Type B pancreatic cell (in vitro differentiated cells): ENCODE results near the gene CBX1. TPM values are rescaled to one million over a fixed set of nuclear protein-coding genes. Genes with fewer than 3 reads are reported as not detected.
"Not testable (repeated sequence)": the region's sequence is repeated elsewhere in the genome, so short reads cannot be mapped to it uniquely, and the experiment has no call there.

ENCODE experiments used
- DNase-seq: peaks from one replicate; pipeline ENCODE4 v3.0.0; 2021; ENCODE audit warnings: mixed read lengths; ENCODE audit not compliant: unreplicated experiment; ENCODE audit errors: extremely low spot score
- H3K27ac Mint-ChIP-seq: 2 replicates; pipeline ENCODE4 v1.8.0; 2021; ENCODE audit warnings: mild to moderate bottlenecking, mixed read lengths
- H3K27me3 Mint-ChIP-seq: 2 replicates; pipeline ENCODE4 v1.8.0; 2021; ENCODE audit warnings: mixed read lengths
- H3K36me3 Mint-ChIP-seq: 2 replicates; pipeline ENCODE4 v1.8.0; 2021; ENCODE audit warnings: mixed read lengths
- H3K4me1 Mint-ChIP-seq: one replicate; pipeline ENCODE4 v1.8.0; 2021; ENCODE audit warnings: mixed read lengths; ENCODE audit not compliant: unreplicated experiment
- H3K4me3 Mint-ChIP-seq: 2 replicates; pipeline ENCODE4 v1.8.0; 2021; ENCODE audit warnings: mild to moderate bottlenecking, mixed read lengths
- H3K9me3 Mint-ChIP-seq: 2 replicates; pipeline ENCODE4 v1.8.0; 2021; ENCODE audit warnings: mixed read lengths
- CTCF ChIP-seq: fragments of 200-600 bp; sonication (generic); conservative IDR thresholded peaks from 2 replicates; pipeline ENCODE4 v1.5.0; 2021; ENCODE audit warnings: antibody characterized with exemption, mild to moderate bottlenecking
- total RNA-seq: library from RNA; stranded (reverse); gene quantifications from 2 replicates; pipeline ENCODE4 v1.2.1, GENCODE V29; 2021; ENCODE audit warnings: low replicate concordance

Gene CBX1
- total RNA-seq, 1 donor from 2014 or later, result 154 TPM

DNA sequence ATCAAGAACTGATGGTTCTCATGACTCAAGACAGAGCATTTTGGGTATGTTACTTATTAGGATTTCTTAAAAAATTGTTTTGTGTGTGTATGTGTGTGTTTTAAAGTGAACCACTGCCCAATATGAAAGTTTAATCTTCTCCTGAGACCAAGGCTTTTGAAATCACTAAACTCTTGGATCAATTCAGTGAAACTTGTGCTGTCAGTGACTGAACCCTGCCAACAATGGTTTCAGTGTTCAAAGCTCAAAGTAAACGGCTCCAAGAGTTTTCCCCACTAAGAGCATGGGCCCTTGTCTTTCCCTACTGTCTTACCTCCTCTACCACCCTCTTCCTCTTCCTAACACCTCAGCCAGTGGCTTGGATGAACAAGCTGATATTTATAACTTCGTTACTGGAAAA lies 31.1 kb downstream of the CBX1 start:
- DNase-seq, result no peak
- no peak overlapping the region for H3K27ac Mint-ChIP-seq
- no peak overlapping the region for H3K4me3 Mint-ChIP-seq
- H3K27me3 Mint-ChIP-seq, result no peaks in the 10 kb centered on the region
- no peaks in the 10 kb centered on the region for H3K9me3 Mint-ChIP-seq
- TF ChIP-seq CTCF, result no peak
- peaks cover 3% of the 10 kb centered on the region for H3K4me1 Mint-ChIP-seq
- peaks cover 27% of the 10 kb centered on the region for H3K36me3 Mint-ChIP-seq

DNA sequence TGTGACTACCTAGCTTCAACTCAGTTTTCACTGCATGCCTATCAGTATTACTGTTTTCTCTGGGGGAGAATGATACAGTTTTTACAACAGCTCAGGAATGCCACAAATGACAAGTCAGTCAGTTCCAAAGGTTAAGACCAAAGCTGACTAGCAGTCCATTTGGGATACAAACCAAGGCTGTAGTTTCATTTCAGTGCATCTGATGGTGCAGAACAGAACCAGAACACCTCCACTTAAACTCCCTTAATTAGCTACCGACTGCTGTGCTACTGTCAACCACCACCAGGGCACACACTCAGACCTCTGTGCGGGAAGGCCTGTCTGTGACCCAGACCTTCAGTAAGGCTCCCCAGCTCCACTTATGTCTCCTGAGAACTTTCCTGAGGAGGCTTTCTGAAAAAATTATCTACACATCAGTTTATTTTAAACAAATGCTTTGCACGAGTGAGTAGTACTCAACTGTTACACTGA lies 32.8 kb downstream of the CBX1 start:
- Mint-ChIP-seq H3K36me3 (peaks cover 25% of the 10 kb centered on the region), H3K27me3 (no peaks in the 10 kb centered on the region), H3K9me3 (no peaks in the 10 kb centered on the region), H3K4me3 (no peak overlapping the region), H3K27ac (peak overlapping the region; percentile 61), H3K4me1 (no peaks in the 10 kb centered on the region)
- TF ChIP-seq CTCF, result peak; percentile 69
- DNase-seq, result no peak

DNA sequence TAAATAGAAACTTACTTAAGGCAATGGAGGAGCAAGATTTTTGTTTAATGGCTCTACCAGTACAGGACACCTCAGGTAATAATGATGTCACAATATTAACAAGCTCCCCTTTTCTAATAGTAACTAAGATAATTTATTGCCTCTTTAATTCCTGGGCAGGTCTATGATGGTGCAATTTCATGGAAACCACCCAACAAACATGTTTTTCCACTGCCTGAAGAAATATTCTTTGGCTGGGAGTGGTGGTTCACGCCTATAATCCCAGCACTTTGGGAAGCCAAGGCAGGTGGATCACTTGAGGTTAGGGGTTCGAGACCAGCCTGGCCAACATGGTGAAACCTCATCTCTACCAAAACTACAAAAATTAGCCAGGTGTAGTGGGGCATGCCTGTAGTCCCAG lies 33.5 kb downstream of the CBX1 start:
- H3K4me3 Mint-ChIP-seq, H3K9me3 Mint-ChIP-seq, H3K4me1 Mint-ChIP-seq, DNase-seq, H3K27me3 Mint-ChIP-seq, H3K27ac Mint-ChIP-seq: not testable (repeated sequence)
- H3K36me3 Mint-ChIP-seq, result peaks cover 25% of the 10 kb centered on the region

- Mint-ChIP-seq H3K27me3 (no peaks in the 10 kb centered on the region), H3K27ac (no peak overlapping the region), H3K36me3 (peaks cover 29% of the 10 kb centered on the region), H3K4me1 (no peaks in the 10 kb centered on the region), H3K9me3 (no peaks in the 10 kb centered on the region), H3K4me3 (no peak overlapping the region)
- DNase-seq, result no peak
- TF ChIP-seq CTCF, result no peak
Observed at GRCh38 chr17:48067245-48067644, 34.0 kb downstream of the CBX1 start.

- no peaks in the 10 kb centered on the region for H3K9me3 Mint-ChIP-seq
Observed at GRCh38 chr17:48066656-48067055, 34.6 kb downstream of the CBX1 start.

GRCh38 chr17:48066192-48066591 lies 35.1 kb downstream of the CBX1 start:
- Mint-ChIP-seq H3K9me3 (no peaks in the 10 kb centered on the region), H3K4me1 (no peaks in the 10 kb centered on the region), H3K36me3 (peaks cover 33% of the 10 kb centered on the region), H3K4me3 (no peak overlapping the region), H3K27ac (no peak overlapping the region), H3K27me3 (no peaks in the 10 kb centered on the region)
- no peak for TF ChIP-seq CTCF
- no peak for DNase-seq

More at GRCh38 chr17:48066656-48067055, 34.6 kb downstream of the CBX1 start:
- no peaks in the 10 kb centered on the region for H3K4me1 Mint-ChIP-seq
- H3K27ac Mint-ChIP-seq, result no peak overlapping the region
- DNase-seq, result no peak
- no peaks in the 10 kb centered on the region for H3K27me3 Mint-ChIP-seq
- peak; percentile 34 for TF ChIP-seq CTCF
- no peak overlapping the region for H3K4me3 Mint-ChIP-seq
- peaks cover 29% of the 10 kb centered on the region for H3K36me3 Mint-ChIP-seq
